Measurements from ENCODE around the gene HSPB2.

Gene HSPB2

GRCh38 chr11:111912535-111912934 lies at the start of gene HSPB2:
Gene HSPB2, plus strand, starts transcription at chr11:111912734. Its CDS starts 96 bp downstream, at chr11:111912830.
- TF ChIP-seq HDGF (IDR thresholded peaks at IDR 0.05; ENCODE audit: borderline replicate concordance) (no peak), ZNF384 (IDR thresholded peaks at IDR 0.05) (no peak), ARNT (IDR thresholded peaks at IDR 0.05) (no peak), PKNOX1 (IDR thresholded peaks at IDR 0.05) (no peak), L3MBTL2 (conservative IDR thresholded peaks at IDR 0.05) (no peak)
- CTCF ChIA-PET, result interaction anchor here (1.2 kb wide), 1 partner anchor 14 kb away, joined by 3 read pairs; no protein-coding TSS in a partner anchor
- DNase-seq (ENCODE audit: extremely low spot score), result no peak
- POLR2A ChIA-PET, result no interaction called here

GRCh38 chr11:111870113-111870512 lies 42.4 kb upstream of the HSPB2 start:
- CTCF ChIA-PET, result interaction anchor here (0.6 to 0.7 kb wide), 2 partner anchors 147 to 1298 kb away, joined by 4 to 6 read pairs; no protein-coding TSS in a partner anchor
- DNase-seq (ENCODE audit: extremely low spot score), result no peak
- no peak for TF ChIP-seq HDGF (IDR thresholded peaks at IDR 0.05; ENCODE audit: borderline replicate concordance)
- TF ChIP-seq ZNF384 (IDR thresholded peaks at IDR 0.05), result no peak
- TF ChIP-seq LEF1 (IDR thresholded peaks at IDR 0.05; ENCODE audit: borderline replicate concordance), result no peak
- TF ChIP-seq CTBP1 (IDR thresholded peaks at IDR 0.05; ENCODE audit: borderline replicate concordance), result no peak
- TF ChIP-seq L3MBTL2 (conservative IDR thresholded peaks at IDR 0.05), result no peak
- TF ChIP-seq FOXK2 (IDR thresholded peaks at IDR 0.05), result no peak
- no peak for TF ChIP-seq SP1 (IDR thresholded peaks at IDR 0.05)
- no peak for TF ChIP-seq ELF4 (IDR thresholded peaks at IDR 0.05)
- TF ChIP-seq PKNOX1 (IDR thresholded peaks at IDR 0.05), result no peak
- TF ChIP-seq FOXA1 (IDR thresholded peaks at IDR 0.05), result no peak
- TF ChIP-seq BHLHE40 (IDR thresholded peaks at IDR 0.05; ENCODE audit: borderline replicate concordance), result no peak
- TF ChIP-seq SUZ12 (IDR thresholded peaks at IDR 0.05), result no peak
- no peak for TF ChIP-seq TARDBP (IDR thresholded peaks at IDR 0.05)
- no peak for TF ChIP-seq ARNT (IDR thresholded peaks at IDR 0.05)
- TF ChIP-seq FOXM1 (IDR thresholded peaks at IDR 0.05; ENCODE audit: borderline replicate concordance), result no peak
- TF ChIP-seq NFRKB (IDR thresholded peaks at IDR 0.05), result no peak
- POLR2A ChIA-PET, result interaction anchor here (0.7 to 1.8 kb wide), 7 partner anchors 9 to 155 kb away, joined by 3 to 6 read pairs (median 4); partner anchors contain the start of genes CFAP68 and DLAT

- CTCF ChIA-PET, result interaction anchor here (0.5 to 1.1 kb wide), 4 partner anchors 111 to 1298 kb away, joined by 3 to 6 read pairs (median 4); no protein-coding TSS in a partner anchor
- POLR2A ChIA-PET, result interaction anchor here (0.7 to 2.0 kb wide), 13 partner anchors 9 to 208 kb away, joined by 3 to 20 read pairs (median 4); partner anchors contain the start of genes CFAP68, DLAT and PPP2R1B
- TF ChIP-seq FOXK2 (IDR thresholded peaks at IDR 0.05) (no peak), SUZ12 (IDR thresholded peaks at IDR 0.05) (no peak), TARDBP (IDR thresholded peaks at IDR 0.05) (no peak), ELF4 (IDR thresholded peaks at IDR 0.05) (peak; percentile 43; the same call in 1 of the 2 replicates), FOXM1 (IDR thresholded peaks at IDR 0.05; ENCODE audit: borderline replicate concordance) (no peak), L3MBTL2 (conservative IDR thresholded peaks at IDR 0.05) (no peak), BHLHE40 (IDR thresholded peaks at IDR 0.05; ENCODE audit: borderline replicate concordance) (no peak), HDGF (IDR thresholded peaks at IDR 0.05; ENCODE audit: borderline replicate concordance) (no peak), CTBP1 (IDR thresholded peaks at IDR 0.05; ENCODE audit: borderline replicate concordance) (no peak), PKNOX1 (IDR thresholded peaks at IDR 0.05) (peak; percentile 91)
- no peak for DNase-seq (ENCODE audit: extremely low spot score)
Observed at GRCh38 chr11:111870522-111870885, 42.0 kb upstream of the HSPB2 start.

- ChIA-PET POLR2A (interaction anchor here (0.7 to 2.0 kb wide), 19 partner anchors 9 to 267 kb away, joined by 3 to 20 read pairs (median 4); partner anchors contain the start of genes CFAP68, DLAT and PPP2R1B), CTCF (interaction anchor here (0.5 to 1.4 kb wide), 8 partner anchors 25 to 1867 kb away, joined by 3 to 6 read pairs (median 3); no protein-coding TSS in a partner anchor)
- peak; percentile 36; the same call in 1 of the 2 replicates for TF ChIP-seq PKNOX1 (IDR thresholded peaks at IDR 0.05)
- no peak for TF ChIP-seq FOXA1 (IDR thresholded peaks at IDR 0.05)
- TF ChIP-seq TARDBP (IDR thresholded peaks at IDR 0.05), result no peak
- no peak for TF ChIP-seq HDGF (IDR thresholded peaks at IDR 0.05; ENCODE audit: borderline replicate concordance)
- peak; percentile 74 for DNase-seq (ENCODE audit: extremely low spot score)
Observed at GRCh38 chr11:111870886-111871692, 41.4 kb upstream of the HSPB2 start, which contains the start of gene ALG9. Gene ALG9, minus strand, starts transcription at chr11:111871581. Its CDS starts 99 bp downstream, at chr11:111871482.

GRCh38 chr11:111871693-111872161 lies 40.8 kb upstream of the HSPB2 start:
- no peak for DNase-seq (ENCODE audit: extremely low spot score)
- ChIA-PET POLR2A (interaction anchor here (0.7 to 2.0 kb wide), 14 partner anchors 8 to 267 kb away, joined by 3 to 20 read pairs (median 4); partner anchors contain the start of gene CFAP68), CTCF (interaction anchor here (0.5 to 1.6 kb wide), 7 partner anchors 24 to 1867 kb away, joined by 3 to 6 read pairs (median 3); no protein-coding TSS in a partner anchor)
- 0 out of 2 replicates have a peak, but pooled peaks have one; percentile 12 for TF ChIP-seq L3MBTL2 (conservative IDR thresholded peaks at IDR 0.05)
- TF ChIP-seq NFRKB (IDR thresholded peaks at IDR 0.05), result no peak
- no peak for TF ChIP-seq FOXM1 (IDR thresholded peaks at IDR 0.05; ENCODE audit: borderline replicate concordance)
- no peak for TF ChIP-seq FOXA1 (IDR thresholded peaks at IDR 0.05)
- no peak for TF ChIP-seq ARNT (IDR thresholded peaks at IDR 0.05)
- TF ChIP-seq ZNF384 (IDR thresholded peaks at IDR 0.05), result peak; percentile 56; the same call in 1 of the 2 replicates

Measured in HEK293T (cell line).